ENCODE data around the gene SLC26A6.

- TF ChIP-seq CTCF (IDR thresholded peaks at IDR 0.05) (no peak), EZH2 (IDR thresholded peaks at IDR 0.05; ENCODE audit: borderline replicate concordance, insufficient read depth, low read depth, low read length, poor library complexity, severe bottlenecking) (no peak)
These were observed 4.9 kb downstream of the SLC26A6 start for GRCh38 chr3:48630407-48630806.

All from B cell (primary cell).